Aorta (tissue), 5 donors: ENCODE results near the gene ADI1. TPM values are rescaled to one million over a fixed set of nuclear protein-coding genes. Genes with fewer than 3 reads are reported as not detected.

Source experiments
- ATAC-seq: fragments of 200-7000 bp; cut with Tn5 transposase; one replicate; pipeline ENCODE4 v1.9.1; 2022; ENCODE audit warnings: moderate library complexity; ENCODE audit not compliant: low FRiP score
- DNase-seq, 2 donors: peaks; one replicate each; pipeline ENCODE4 v3.0.0-alpha.2; 2020
- H3K27ac ChIP-seq, 2 donors: one replicate each; pipeline ENCODE4 v1.5.1; 2013; ENCODE audit warnings: low read length in 2 of 2, mild to moderate bottlenecking in 2 of 2, moderate library complexity in 2 of 2, control low read depth in 1 of 2, inconsistent platforms in 1 of 2, low read depth in 1 of 2
- H3K27me3 ChIP-seq, 2 donors: one replicate each; pipeline ENCODE4 v1.6.1; 2013; ENCODE audit warnings: control low read depth in 1 of 2, low read length in 1 of 2, mild to moderate bottlenecking in 1 of 2, moderate library complexity in 1 of 2; ENCODE audit not compliant: insufficient read depth in 2 of 2, control insufficient read depth in 1 of 2
- H3K36me3 ChIP-seq, 2 donors: one replicate each; pipeline ENCODE4 v1.6.1; 2013; ENCODE audit warnings: control low read depth in 1 of 2, low read length in 1 of 2, mild to moderate bottlenecking in 1 of 2; ENCODE audit not compliant: insufficient read depth in 2 of 2, control insufficient read depth in 1 of 2
- H3K4me1 ChIP-seq, 2 donors: one replicate each; pipeline ENCODE4 v1.6.1; 2013; ENCODE audit warnings: low read length in 2 of 2, control low read depth in 1 of 2, mild to moderate bottlenecking in 1 of 2, moderate library complexity in 1 of 2; ENCODE audit not compliant: insufficient read depth in 2 of 2, control insufficient read depth in 1 of 2
- H3K4me3 ChIP-seq, 2 donors: one replicate each; pipeline ENCODE4 v1.5.1; 2013; ENCODE audit warnings: low read length in 2 of 2, control low read depth in 1 of 2, mild to moderate bottlenecking in 1 of 2
- H3K9me3 ChIP-seq: one replicate; pipeline ENCODE4 v1.6.1; 2013; ENCODE audit warnings: mild to moderate bottlenecking, low read length; ENCODE audit not compliant: control insufficient read depth
- WGBS, 2 donors: extraction: QIAGEN DNeasy Blood & Tissue Kit; methylation state at CpG; one replicate each; pipeline ENCODE4 v1.1.7; 2013; 5-methylcytosine and 5-hydroxymethylcytosine counted together
- intact Hi-C, 2 donors: fragments of 100-400 bp; cut with DNase I; formaldehyde crosslinking; loops; one replicate each; pipeline versions ENCODE4 v1.14.2 to v1.15.0; 2022
- polyA plus RNA-seq, 2 donors: library from polyadenylated mRNA; stranded (reverse); fragments of 200-250 nt; gene quantifications; one replicate each; pipeline ENCODE4 v1.2.3, GENCODE V29; 2013
- total RNA-seq, 2 donors: library from RNA; stranded (reverse); fragmentation: NEBNext Ultra II Directional; extraction: Animal tissue kit (Norgen Biotek cat#: 25700); gene quantifications; one replicate each; pipeline ENCODE4 v1.2.1, GENCODE V29; 2021
- donor health status: healthy with polysubstance abuse.
- donor health status: Bipolar disorder and iron deficiency.
- donor health status: DM: no; HTN: no; CAD: no.
- donor health status: DM: no; HTN: no; CAD: no.
- donor health status: DM: yes; HTN: yes; CAD: no.

Gene ADI1
- total and polyA plus RNA-seq, 4 donors: 63.7 to 206 (median 114) TPM

DNA sequence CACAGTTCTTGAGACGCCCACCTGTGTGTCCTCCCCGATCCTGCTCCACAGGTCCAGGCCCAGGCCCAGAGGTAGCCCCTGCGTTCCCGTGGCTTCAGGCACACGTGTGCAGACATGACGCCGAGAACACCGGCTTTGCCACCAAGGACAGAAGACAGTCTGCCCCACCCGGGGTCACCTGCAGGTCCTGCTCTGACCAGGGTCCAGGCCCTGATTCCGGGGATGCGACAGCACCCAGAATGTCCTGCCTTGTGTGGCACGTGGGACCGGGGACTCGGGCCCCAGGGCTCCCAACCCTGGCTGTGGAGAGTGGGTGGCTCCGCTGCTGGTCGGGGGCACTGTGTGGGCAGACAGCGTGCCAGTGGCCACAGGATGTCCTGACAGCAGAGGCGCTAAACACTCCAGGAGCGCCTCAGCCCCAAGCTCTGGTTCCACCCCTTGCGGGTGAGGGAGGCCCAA is 36.9 kb downstream of the ADI1 start:
- DNase-seq (peak in 1 of 2 donors; percentile 37), ATAC-seq (no peak)
- Histone ChIP-seq H3K36me3 (peaks cover 0 to 4% of the 10 kb centered on the region in 2 donors), H3K4me1 (no peaks in the 10 kb centered on the region), H3K27ac (no peak overlapping the region), H3K27me3 (no peaks in the 10 kb centered on the region), H3K9me3 (no peaks in the 10 kb centered on the region), H3K4me3 (no peak overlapping the region)
- intact Hi-C loops: no loop called here
- 94 to 96% methylated on average over 20 of the region's 20 CpGs for WGBS, 2 donors

DNA sequence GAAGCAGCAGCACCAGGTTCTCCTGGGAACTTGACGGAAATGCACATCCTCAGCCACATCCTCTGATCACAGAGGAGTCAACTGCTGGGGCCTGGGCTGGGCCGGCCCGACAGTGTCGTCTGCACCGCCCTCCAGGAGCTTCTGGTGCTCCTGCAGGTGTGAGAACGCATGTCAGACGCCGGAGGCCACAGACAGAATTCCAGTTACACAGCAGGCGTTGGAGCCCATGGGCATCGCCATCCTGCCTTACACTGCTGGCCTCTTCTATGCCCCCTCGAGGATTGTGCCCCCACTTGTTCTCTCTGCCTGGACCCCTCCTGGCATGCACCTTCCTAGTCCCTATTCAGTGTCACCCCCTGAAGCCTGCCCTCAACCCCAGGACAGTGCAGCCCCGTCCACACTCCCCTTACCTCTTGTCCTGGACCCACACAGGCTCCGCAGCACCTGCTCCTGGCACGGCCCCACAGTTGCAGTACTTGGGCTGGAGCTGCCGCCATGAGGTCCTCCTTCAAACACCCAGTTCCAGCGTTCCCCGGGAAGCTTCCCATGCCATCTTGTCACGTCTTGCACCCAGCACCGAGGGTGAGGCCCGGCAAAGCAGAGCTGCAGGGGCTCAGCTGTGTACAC is 37.5 kb downstream of the ADI1 start:
- Histone ChIP-seq H3K4me3 (no peak overlapping the region), H3K9me3 (no peaks in the 10 kb centered on the region), H3K36me3 (peaks cover 0 to 4% of the 10 kb centered on the region in 2 donors), H3K4me1 (no peaks in the 10 kb centered on the region), H3K27me3 (no peaks in the 10 kb centered on the region), H3K27ac (no peak overlapping the region)
- WGBS, 2 donors: 93 to 94% methylated on average over 20 of the region's 20 CpGs
- no peak for ATAC-seq
- intact Hi-C loops: no loop called here
- peak in 1 of 2 donors; percentile 69 for DNase-seq

GRCh38 chr2:3481011-3481400 is 38.3 kb downstream of the ADI1 start:
- Histone ChIP-seq H3K4me3 (no peak overlapping the region), H3K9me3 (no peaks in the 10 kb centered on the region), H3K4me1 (no peaks in the 10 kb centered on the region), H3K36me3 (peaks cover 0 to 4% of the 10 kb centered on the region in 2 donors), H3K27ac (no peak overlapping the region), H3K27me3 (no peaks in the 10 kb centered on the region)
- ATAC-seq: no peak
- intact Hi-C loops: no loop called here
- WGBS, 2 donors: 81 to 87% methylated on average over 5 of the region's 5 CpGs
- DNase-seq: no peak

DNA sequence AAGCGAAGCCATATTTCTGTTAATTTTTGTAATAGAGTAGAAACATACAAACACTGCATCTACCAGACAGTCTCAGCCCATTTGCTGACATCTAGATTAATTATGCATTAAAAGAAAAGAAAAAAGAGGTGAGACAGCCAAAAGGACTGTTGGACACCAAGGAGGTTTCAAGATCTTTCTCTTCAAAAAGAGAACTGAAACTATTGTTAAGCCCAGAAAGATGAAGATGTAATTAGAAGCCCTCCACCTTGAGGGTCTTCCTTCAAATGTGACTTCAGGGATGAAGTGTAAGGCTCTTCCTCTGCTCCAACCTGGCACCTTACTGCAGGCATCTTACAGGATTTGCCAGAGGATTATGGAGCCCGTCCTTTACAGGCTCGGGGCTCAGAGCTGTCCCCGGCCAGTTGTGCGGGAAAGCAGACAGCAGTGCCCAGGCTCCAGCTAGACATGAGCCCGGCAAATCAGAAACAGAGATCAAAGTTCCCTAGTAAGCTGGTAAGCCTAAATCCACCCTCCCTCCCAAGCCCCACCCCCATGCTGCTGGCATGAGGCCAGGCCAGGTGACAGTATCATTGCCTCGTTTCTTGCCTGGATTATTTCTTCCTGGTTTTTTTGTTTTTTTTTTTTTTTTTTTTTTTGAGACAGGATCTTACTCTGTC is 38.9 kb downstream of the ADI1 start:
- no peak for DNase-seq
- H3K4me3 ChIP-seq: no peak overlapping the region
- ATAC-seq: no peak
- intact Hi-C loops: no loop called here
- WGBS, 2 donors: 74 to 75% methylated on average over 7 of the region's 7 CpGs
- no peaks in the 10 kb centered on the region for H3K4me1 ChIP-seq
- H3K27me3 ChIP-seq: no peaks in the 10 kb centered on the region
- H3K36me3 ChIP-seq: peaks cover 0 to 5% of the 10 kb centered on the region in 2 donors
- H3K9me3 ChIP-seq: no peaks in the 10 kb centered on the region
- H3K27ac ChIP-seq: no peak overlapping the region

DNA sequence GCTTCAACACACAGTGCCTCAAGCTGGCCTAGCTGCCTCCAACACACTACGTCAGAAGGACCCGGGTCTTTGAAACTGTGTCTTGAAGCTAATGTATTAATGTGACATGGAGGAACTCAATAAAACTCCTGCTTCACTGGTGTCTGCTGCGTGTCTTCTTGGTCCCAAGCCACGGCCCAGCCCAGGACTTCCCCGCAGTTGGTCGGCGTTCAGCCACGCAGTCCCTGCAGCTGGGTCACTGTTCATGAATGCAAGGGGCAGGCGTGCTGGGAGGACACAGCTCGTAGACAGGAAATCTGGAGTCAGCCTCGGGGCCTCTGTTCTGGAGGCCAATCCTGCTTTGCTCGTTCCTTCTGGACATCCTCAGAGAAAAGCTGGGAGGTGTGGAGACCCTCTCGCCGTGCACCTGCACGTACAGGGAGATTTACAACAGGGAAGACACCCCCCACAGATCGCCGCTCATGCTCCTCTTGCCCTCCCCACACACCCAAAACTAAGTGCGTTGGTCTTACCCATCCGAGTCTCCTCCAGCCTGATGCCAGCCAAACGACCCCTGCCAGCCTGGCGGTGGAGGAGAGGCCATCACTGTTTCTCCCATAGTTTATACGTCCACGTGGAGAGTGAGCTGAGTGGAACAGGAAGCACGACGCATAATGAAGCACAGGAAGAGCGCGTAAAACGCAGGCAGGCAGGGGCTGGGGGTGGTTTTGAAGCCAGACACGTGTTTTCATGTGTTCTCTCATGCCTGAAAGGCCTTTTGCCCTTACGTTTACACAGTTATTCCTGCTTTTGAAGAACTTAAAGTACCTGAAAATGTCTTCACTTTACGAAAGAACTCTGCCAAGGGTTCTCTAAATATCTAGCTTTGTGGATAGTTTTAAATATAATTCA is 39.7 kb downstream of the ADI1 start:
- no peaks in the 10 kb centered on the region for H3K4me1 ChIP-seq
- no peak overlapping the region for H3K27ac ChIP-seq
- peak; percentile 21 to 40 for DNase-seq
- no peaks in the 10 kb centered on the region for H3K9me3 ChIP-seq
- H3K27me3 ChIP-seq: no peaks in the 10 kb centered on the region
- H3K36me3 ChIP-seq: peaks cover 0 to 5% of the 10 kb centered on the region in 2 donors
- WGBS, 2 donors: 87 to 89% methylated on average over 31 of the region's 31 CpGs
- ATAC-seq: no peak
- intact Hi-C loops: no loop called here
- H3K4me3 ChIP-seq: no peak overlapping the region

GRCh38 chr2:3478846-3479385 is 40.4 kb downstream of the ADI1 start:
- intact Hi-C loops: no loop called here
- peak in 1 of 2 donors; percentile 38 for DNase-seq

DNA sequence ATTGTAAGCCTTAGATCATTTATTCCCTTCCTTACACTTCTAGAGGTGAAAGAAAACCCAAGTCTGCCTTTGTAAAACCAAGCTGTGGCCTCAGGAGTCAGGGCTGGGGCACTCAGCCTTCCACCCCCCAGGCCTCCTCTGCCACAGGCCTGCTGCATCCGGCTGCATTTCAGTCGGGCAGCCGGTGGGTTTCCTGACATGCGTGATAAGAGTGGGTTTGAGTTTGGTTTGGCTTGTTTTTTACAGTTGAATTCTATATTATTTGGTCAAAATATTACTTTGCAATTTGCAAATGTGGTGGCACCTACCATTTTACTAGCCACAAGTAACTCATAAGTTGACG is 42.4 kb downstream of the ADI1 start:
- 71 to 73% methylated on average over 5 of the region's 5 CpGs for WGBS, 2 donors
- Histone ChIP-seq H3K27me3 (no peaks in the 10 kb centered on the region), H3K27ac (no peak overlapping the region), H3K4me3 (no peak overlapping the region), H3K4me1 (no peaks in the 10 kb centered on the region), H3K36me3 (peaks cover 0 to 5% of the 10 kb centered on the region in 2 donors), H3K9me3 (no peaks in the 10 kb centered on the region)
- ATAC-seq (no peak), DNase-seq (peak in 1 of 2 donors; percentile 30)
- intact Hi-C loops: no loop called here

More at GRCh38 chr2:3478846-3479385, 40.4 kb downstream of the ADI1 start:
- Histone ChIP-seq H3K27ac (no peak overlapping the region), H3K4me3 (no peak overlapping the region), H3K4me1 (no peaks in the 10 kb centered on the region), H3K36me3 (peaks cover 0 to 5% of the 10 kb centered on the region in 2 donors), H3K27me3 (no peaks in the 10 kb centered on the region), H3K9me3 (no peaks in the 10 kb centered on the region)
- 89% methylated on average over 19 of the region's 19 CpGs for WGBS, 2 donors
- ATAC-seq: no peak

GRCh38 chr2:3476321-3476984 is 42.9 kb downstream of the ADI1 start:
- H3K4me1 ChIP-seq: peaks cover 0 to 3% of the 10 kb centered on the region in 2 donors
- no peaks in the 10 kb centered on the region for H3K27me3 ChIP-seq
- no peaks in the 10 kb centered on the region for H3K9me3 ChIP-seq
- H3K36me3 ChIP-seq: peaks cover 0 to 5% of the 10 kb centered on the region in 2 donors
- no peak for ATAC-seq
- no peak overlapping the region for H3K4me3 ChIP-seq
- H3K27ac ChIP-seq: peak overlapping the region in 1 of 2 donors; percentile 10
- intact Hi-C loops: no loop called here
- DNase-seq: peak in 1 of 2 donors; percentile 64
- 73 to 77% methylated on average over 14 of the region's 14 CpGs for WGBS, 2 donors
